Upper lobe of left lung (tissue), 6 donors: Measurements from ENCODE around the gene POLDIP3. TPM values are rescaled to one million over a fixed set of nuclear protein-coding genes. Genes with fewer than 3 reads are reported as not detected.

Experiments used
- ATAC-seq, 2 donors: fragments of 200-7000 bp; cut with Tn5 transposase; one replicate each; pipeline ENCODE4 v1.9.1; 2022; ENCODE audit warnings: mild to moderate bottlenecking in 2 of 2, moderate library complexity in 2 of 2; ENCODE audit not compliant: low FRiP score in 2 of 2
- DNase-seq, 2 donors: peaks; one replicate each; pipeline ENCODE4 v3.0.0-alpha.2; 2019 to 2020
- H3K27ac ChIP-seq, 4 donors: fragments of 200-600 bp; sonication (generic); one replicate each; pipeline ENCODE4 v1.5.1; 2016 to 2019
- H3K27me3 ChIP-seq, 4 donors: fragments of 200-600 bp; sonication (generic); one replicate each; pipeline ENCODE4 v1.5.1; 2017 to 2019
- H3K36me3 ChIP-seq, 4 donors: fragments of 200-600 bp; sonication (generic); one replicate each; pipeline ENCODE4 v1.5.1; 2016 to 2019
- H3K4me1 ChIP-seq, 4 donors: fragments of 200-600 bp; sonication (generic); one replicate each; pipeline ENCODE4 v1.5.1; 2018 to 2019
- H3K4me3 ChIP-seq, 4 donors: fragments of 200-600 bp; sonication (generic); one replicate each; pipeline ENCODE4 v1.5.1; 2017 to 2019; ENCODE audit warnings: mild to moderate bottlenecking in 2 of 4, moderate library complexity in 1 of 4
- H3K9me3 ChIP-seq, 4 donors: fragments of 200-600 bp; sonication (generic); one replicate each; pipeline ENCODE4 v1.5.1; 2018 to 2019
- EP300 ChIP-seq, 4 donors: sonication (generic); formaldehyde crosslinking; IDR thresholded peaks; one replicate each; pipeline ENCODE4 v1.5.1; 2017; ENCODE audit warnings: antibody characterized with exemption in 4 of 4, control low read depth in 2 of 4
- POLR2A ChIP-seq, 4 donors: fragments of 450-650 bp; IDR thresholded peaks; one replicate each; pipeline ENCODE4 v1.5.1; 2016 to 2017; ENCODE audit warnings: antibody characterized with exemption in 4 of 4, mild to moderate bottlenecking in 2 of 4
- POLR2AphosphoS5 ChIP-seq, 2 donors: sonication (generic); formaldehyde crosslinking; IDR thresholded peaks; one replicate each; pipeline ENCODE4 v1.5.1; 2017; ENCODE audit warnings: antibody characterized with exemption in 2 of 2
- WGBS, 2 donors: methylation state at CpG; one replicate each; pipeline ENCODE4 v1.1.5; 2017 to 2018; 5-methylcytosine and 5-hydroxymethylcytosine counted together
- total RNA-seq, 6 donors: library from RNA; depleted of rRNA in 4 of 6; stranded (reverse); fragments of >200 nt in 4 of 6; gene quantifications; one replicate each; pipeline versions ENCODE4 v1.1.0 to v1.2.1, GENCODE V29; 2016 to 2021
- TF ChIP-seq, protein P1 (sequence below), 6 experiments: fragments of 450-650 bp in 4 of 6; fragments of 200-600 bp in 2 of 6; sonication (generic) in 2 of 6; IDR thresholded peaks; one replicate each; pipeline ENCODE4 v1.5.1; 2016 to 2019; ENCODE audit warnings: antibody characterized with exemption in 6 of 6
- donor health status: DM: no; HTN: no; CAD: no; lungs with moderate emphysema.
- donor health status: DM: no; HTN: yes; CAD: no; lungs with severe emphysema.

The POLDIP3 gene
- total RNA-seq, 6 donors from 2014 or later = 38.0 to 74.5 (median 55.6) TPM

DNA sequence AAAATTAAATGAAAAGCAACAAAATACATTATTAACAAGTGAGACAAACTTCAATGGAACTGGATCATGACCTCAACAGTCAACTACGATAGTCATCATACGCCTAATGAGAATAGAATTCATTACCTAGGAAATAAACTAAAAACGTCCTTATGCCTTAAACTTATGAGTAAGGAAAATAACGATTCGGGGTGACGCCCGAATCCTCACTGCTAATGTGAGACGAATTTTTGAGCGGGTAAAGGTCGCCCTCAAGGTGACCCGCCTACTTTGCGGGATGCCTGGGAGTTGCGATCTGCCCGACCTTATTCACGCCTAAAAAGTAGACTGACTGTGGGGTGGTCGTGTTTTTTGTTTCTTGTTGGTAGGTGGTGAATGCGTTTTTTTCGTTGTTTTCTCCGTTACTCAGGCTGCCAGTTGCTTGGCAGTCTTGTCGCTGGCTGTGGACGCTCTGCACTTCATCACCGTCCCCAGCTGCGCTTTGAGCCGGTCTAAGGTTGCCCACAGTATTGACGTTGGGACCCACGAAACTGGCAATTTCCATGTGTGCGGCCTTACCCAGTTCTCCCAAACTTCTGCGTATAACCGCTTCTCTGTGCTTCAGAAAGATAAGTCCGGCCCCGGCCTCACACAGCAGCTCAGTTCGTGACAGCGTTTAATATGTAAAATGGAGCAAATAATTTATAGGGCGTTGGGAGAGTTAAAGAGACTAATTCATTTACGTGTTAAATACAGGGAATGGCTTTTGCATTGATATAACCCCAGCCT, 593 bp upstream of the POLDIP3 start:
- ATAC-seq (peak; percentile 82 to 84), DNase-seq (peak in 1 of 2 donors; percentile 84)
- no peaks in the 10 kb centered on the region for H3K27me3 ChIP-seq
- peak overlapping the region; percentile 95 to 99 (median 98) for H3K27ac ChIP-seq
- TF ChIP-seq EP300 (IDR thresholded peaks at IDR 0.05) (peak in 2 of 4 donors; percentile 20 to 79), POLR2AphosphoS5 (IDR thresholded peaks at IDR 0.05) (peak; percentile 60 to 100), POLR2A (IDR thresholded peaks at IDR 0.05) (peak; percentile 5 to 98 (median 90))
- TF ChIP-seq, protein P1, sequence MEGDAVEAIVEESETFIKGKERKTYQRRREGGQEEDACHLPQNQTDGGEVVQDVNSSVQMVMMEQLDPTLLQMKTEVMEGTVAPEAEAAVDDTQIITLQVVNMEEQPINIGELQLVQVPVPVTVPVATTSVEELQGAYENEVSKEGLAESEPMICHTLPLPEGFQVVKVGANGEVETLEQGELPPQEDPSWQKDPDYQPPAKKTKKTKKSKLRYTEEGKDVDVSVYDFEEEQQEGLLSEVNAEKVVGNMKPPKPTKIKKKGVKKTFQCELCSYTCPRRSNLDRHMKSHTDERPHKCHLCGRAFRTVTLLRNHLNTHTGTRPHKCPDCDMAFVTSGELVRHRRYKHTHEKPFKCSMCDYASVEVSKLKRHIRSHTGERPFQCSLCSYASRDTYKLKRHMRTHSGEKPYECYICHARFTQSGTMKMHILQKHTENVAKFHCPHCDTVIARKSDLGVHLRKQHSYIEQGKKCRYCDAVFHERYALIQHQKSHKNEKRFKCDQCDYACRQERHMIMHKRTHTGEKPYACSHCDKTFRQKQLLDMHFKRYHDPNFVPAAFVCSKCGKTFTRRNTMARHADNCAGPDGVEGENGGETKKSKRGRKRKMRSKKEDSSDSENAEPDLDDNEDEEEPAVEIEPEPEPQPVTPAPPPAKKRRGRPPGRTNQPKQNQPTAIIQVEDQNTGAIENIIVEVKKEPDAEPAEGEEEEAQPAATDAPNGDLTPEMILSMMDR (IDR thresholded peaks at IDR 0.05) = peak in 3 of 6 experiments; percentile 15 to 28 (median 23)
- H3K4me3 ChIP-seq = peak overlapping the region in 3 of 4 donors; percentile 63 to 93 (median 87)
- WGBS, 2 donors = 1% methylated on average over 34 to 35 of the region's 35 CpGs
- H3K4me1 ChIP-seq = peaks cover 40 to 58% (median 52%) of the 10 kb centered on the region in 4 donors
- H3K9me3 ChIP-seq = no peaks in the 10 kb centered on the region
- H3K36me3 ChIP-seq = peaks cover 0 to 20% (median 14%) of the 10 kb centered on the region in 4 donors

DNA sequence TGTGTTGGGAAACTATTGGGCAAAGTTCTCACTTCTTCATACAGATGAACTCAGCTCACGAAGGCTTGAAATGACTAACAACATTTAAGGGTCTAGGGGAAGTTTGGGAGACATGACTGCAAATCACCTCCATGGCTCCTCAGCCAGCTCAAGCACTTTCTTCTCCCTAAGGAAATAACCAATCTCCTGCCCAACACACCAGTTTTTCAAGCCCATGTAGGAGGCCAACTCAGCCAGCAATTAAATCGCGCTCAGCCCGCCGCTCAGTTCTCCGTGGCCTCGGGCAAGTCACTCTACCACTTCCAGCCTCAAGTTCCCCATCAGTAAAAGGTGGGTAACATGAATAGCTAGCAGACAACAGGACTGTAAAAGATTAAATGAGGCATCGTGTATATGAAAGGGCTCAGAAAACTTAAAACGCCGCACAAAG, 796 bp downstream of the POLDIP3 start:
- ATAC-seq (no peak), DNase-seq (no peak)
- H3K27ac ChIP-seq = peak overlapping the region; percentile 95 to 99 (median 98)
- no peaks in the 10 kb centered on the region for H3K27me3 ChIP-seq
- H3K4me3 ChIP-seq = peak overlapping the region; percentile 62 to 93 (median 75)
- H3K4me1 ChIP-seq = peaks cover 54 to 71% (median 65%) of the 10 kb centered on the region in 4 donors
- H3K36me3 ChIP-seq = peaks cover 0 to 8% (median 2%) of the 10 kb centered on the region in 4 donors
- H3K9me3 ChIP-seq = no peaks in the 10 kb centered on the region
- TF ChIP-seq, protein P1 (IDR thresholded peaks at IDR 0.05) = no peak
- TF ChIP-seq POLR2A (IDR thresholded peaks at IDR 0.05) (no peak), EP300 (IDR thresholded peaks at IDR 0.05) (no peak), POLR2AphosphoS5 (IDR thresholded peaks at IDR 0.05) (no peak)
- 0 to 1% methylated on average over 10 of the region's 10 CpGs for WGBS, 2 donors

- Histone ChIP-seq H3K9me3 (no peaks in the 10 kb centered on the region), H3K4me3 (peak overlapping the region in 1 of 4 donors; percentile 93), H3K36me3 (peaks cover 0 to 11% (median 0%) of the 10 kb centered on the region in 4 donors), H3K27me3 (no peaks in the 10 kb centered on the region), H3K27ac (peak overlapping the region in 3 of 4 donors; percentile 95 to 99 (median 98)), H3K4me1 (peaks cover 65 to 84% (median 71%) of the 10 kb centered on the region in 4 donors)
- TF ChIP-seq POLR2AphosphoS5 (IDR thresholded peaks at IDR 0.05) = no peak
- TF ChIP-seq, protein P1 (IDR thresholded peaks at IDR 0.05) = no peak
- TF ChIP-seq EP300 (IDR thresholded peaks at IDR 0.05) = no peak
- no peak for TF ChIP-seq POLR2A (IDR thresholded peaks at IDR 0.05)
- DNase-seq = no peak
- WGBS, 2 donors = 71 to 75% methylated on average over 9 to 11 of the region's 11 CpGs
- ATAC-seq = no peak
Observed at GRCh38 chr22:42612336-42612735, 2.3 kb downstream of the POLDIP3 start.

- WGBS, 2 donors = 67 to 100% methylated on average over 1 of the region's 1 CpG
- Histone ChIP-seq H3K27ac (peak overlapping the region in 3 of 4 donors; percentile 58 to 98 (median 95)), H3K4me1 (peaks cover 60 to 72% (median 62%) of the 10 kb centered on the region in 4 donors), H3K27me3 (no peaks in the 10 kb centered on the region), H3K36me3 (peaks cover 0 to 11% (median 0%) of the 10 kb centered on the region in 4 donors), H3K4me3 (no peak overlapping the region), H3K9me3 (no peaks in the 10 kb centered on the region)
- ATAC-seq = no peak
- TF ChIP-seq POLR2AphosphoS5 (IDR thresholded peaks at IDR 0.05) = peak in 1 of 2 donors; percentile 10
- no peak for TF ChIP-seq EP300 (IDR thresholded peaks at IDR 0.05)
- DNase-seq = no peak
Observed at GRCh38 chr22:42611051-42611450, 3.6 kb downstream of the POLDIP3 start.

- H3K4me3 ChIP-seq = no peak overlapping the region
Observed at GRCh38 chr22:42610186-42610585, 4.5 kb downstream of the POLDIP3 start.

More at GRCh38 chr22:42610186-42610585, 4.5 kb downstream of the POLDIP3 start:
- Histone ChIP-seq H3K9me3 (no peaks in the 10 kb centered on the region), H3K27ac (peak overlapping the region; percentile 44 to 98 (median 76)), H3K27me3 (no peaks in the 10 kb centered on the region), H3K4me1 (peaks cover 56 to 72% (median 62%) of the 10 kb centered on the region in 4 donors), H3K36me3 (peaks cover 0 to 11% (median 0%) of the 10 kb centered on the region in 4 donors)
- WGBS, 2 donors = 23 to 29% methylated on average over 5 of the region's 5 CpGs
- TF ChIP-seq POLR2A (IDR thresholded peaks at IDR 0.05) (no peak), EP300 (IDR thresholded peaks at IDR 0.05) (no peak), POLR2AphosphoS5 (IDR thresholded peaks at IDR 0.05) (peak in 1 of 2 donors; percentile 25)
- TF ChIP-seq, protein P1 (IDR thresholded peaks at IDR 0.05) = no peak
- ATAC-seq = no peak
- no peak for DNase-seq
